GM18870 (cell line): ENCODE results near the gene BEND7.
"Not testable (repeated sequence)": the region's sequence is repeated elsewhere in the genome, so short reads cannot be mapped to it uniquely, and the experiment has no call there.

Experiments
- ATAC-seq: cut with Tn5 transposase; IDR thresholded peaks from one replicate; pipeline ENCODE4 v1.9.1; 2021; ENCODE audit warnings: moderate library complexity; ENCODE audit not compliant: unreplicated experiment

Gene BEND7

GRCh38 chr10:13483951-13484350 is 44.9 kb downstream of the BEND7 start:
- ATAC-seq: no peak

- ATAC-seq: no peak
These were observed 45.7 kb downstream of the BEND7 start for GRCh38 chr10:13483073-13483472.

- ATAC-seq: no peak
These were observed 47.1 kb downstream of the BEND7 start for GRCh38 chr10:13481690-13482089.

DNA sequence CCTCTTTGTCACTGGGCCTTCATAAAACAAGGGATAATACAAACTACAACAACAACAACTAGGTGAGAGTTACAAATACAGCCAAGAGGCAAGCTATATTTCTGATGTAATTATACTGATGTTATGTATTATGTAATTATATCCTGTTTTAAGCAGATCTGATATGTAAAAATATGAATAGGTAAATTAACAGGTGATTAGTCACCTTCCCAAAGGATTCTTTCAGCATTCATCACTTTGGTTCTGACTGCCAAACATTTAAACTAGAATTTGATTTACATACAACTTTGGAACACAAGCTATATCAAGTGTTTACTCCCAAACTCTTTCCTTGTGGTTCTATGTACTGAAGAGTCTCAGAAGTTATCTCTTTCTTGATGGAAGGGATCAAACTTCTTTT is 53.7 kb downstream of the BEND7 start:
- no peak for ATAC-seq

DNA sequence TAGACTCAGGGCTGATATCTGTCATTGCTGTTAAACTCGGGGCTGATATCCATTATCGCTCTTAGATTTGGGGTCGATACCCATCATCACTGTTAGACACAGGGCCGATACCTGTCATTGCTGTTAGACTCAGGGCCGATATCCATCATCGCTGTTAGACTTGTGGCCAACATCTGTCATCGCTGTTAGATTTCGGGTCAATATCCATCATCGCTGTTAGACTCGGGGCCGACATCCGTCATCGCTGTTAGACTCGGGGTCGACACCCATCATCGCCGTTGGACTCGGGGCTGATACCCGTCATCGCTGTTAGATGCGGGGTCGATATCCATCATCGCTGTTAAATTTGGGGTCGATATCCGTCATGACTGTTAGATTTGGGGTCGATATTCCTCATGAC is 54.8 kb downstream of the BEND7 start:
- ATAC-seq: no peak

GRCh38 chr10:13472359-13472758 is 56.5 kb downstream of the BEND7 start:
- ATAC-seq: no peak

DNA sequence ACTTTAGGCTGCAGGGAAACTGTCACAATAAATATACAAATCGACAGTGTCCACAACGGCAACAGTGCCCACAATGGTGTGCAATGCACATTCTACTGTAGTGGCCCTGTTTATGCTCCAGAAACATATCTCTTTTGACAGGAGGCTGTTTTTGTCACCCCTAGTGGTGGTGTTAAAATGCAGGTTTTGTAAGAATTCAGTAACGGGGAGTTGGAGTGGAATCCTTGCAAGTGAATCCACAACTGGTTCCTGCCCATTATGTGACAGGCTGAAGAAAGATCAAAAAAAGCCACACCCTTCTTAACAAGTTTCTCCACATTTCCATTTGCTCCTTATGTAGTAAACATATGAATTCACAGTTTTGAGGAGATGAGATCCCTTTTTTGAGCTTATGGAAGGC is 58.5 kb downstream of the BEND7 start:
- ATAC-seq: no peak

- no peak for ATAC-seq
These were observed 66.3 kb downstream of the BEND7 start for GRCh38 chr10:13462551-13462950.

DNA sequence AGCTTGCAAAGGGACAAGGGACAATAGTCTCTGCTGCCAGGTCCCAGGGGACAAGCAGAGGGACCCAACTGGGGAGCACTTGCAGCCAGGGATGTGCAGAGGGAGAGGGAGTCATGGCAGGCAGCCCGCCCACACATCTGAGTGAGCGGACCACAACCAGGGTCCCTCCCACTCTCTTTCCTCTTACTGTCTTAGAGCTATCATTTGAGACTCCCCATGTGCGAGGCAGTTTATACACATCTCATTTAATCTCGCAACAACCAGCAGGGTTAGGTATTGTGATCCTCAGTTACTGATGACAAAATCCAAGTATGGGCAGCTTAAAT is 70.2 kb downstream of the BEND7 start:
- ATAC-seq: no peak

- ATAC-seq: no peak
These were observed 70.7 kb downstream of the BEND7 start for GRCh38 chr10:13457958-13458686.

- ATAC-seq: no peak
These were observed 74.9 kb downstream of the BEND7 start for GRCh38 chr10:13453896-13454295.

- no peak for ATAC-seq
These were observed 78.7 kb downstream of the BEND7 start for GRCh38 chr10:13450069-13450468.

GRCh38 chr10:13449296-13449695 is 79.5 kb downstream of the BEND7 start:
- no peak for ATAC-seq

DNA sequence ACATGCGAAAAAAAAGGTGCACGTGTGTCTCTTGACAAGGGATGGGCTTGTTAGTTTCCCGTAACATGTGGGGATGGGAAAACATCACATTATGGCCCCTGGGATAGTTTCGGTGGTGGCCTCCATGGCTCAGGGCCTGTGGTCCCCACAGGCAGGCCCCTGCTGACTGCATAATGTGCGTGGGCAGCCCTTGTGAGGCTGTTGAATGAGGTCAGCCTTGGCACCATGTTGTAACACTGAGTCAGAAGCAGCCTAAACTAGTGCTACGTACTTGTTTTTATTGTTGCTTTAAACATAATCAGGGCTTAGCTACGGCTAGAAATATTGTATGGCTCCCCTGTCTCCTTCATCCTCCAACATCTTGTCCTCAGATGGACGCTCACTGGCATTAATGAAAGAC is 80.6 kb downstream of the BEND7 start:
- no peak for ATAC-seq

- ATAC-seq: no peak
These were observed 83.0 kb downstream of the BEND7 start for GRCh38 chr10:13445656-13446400.

DNA sequence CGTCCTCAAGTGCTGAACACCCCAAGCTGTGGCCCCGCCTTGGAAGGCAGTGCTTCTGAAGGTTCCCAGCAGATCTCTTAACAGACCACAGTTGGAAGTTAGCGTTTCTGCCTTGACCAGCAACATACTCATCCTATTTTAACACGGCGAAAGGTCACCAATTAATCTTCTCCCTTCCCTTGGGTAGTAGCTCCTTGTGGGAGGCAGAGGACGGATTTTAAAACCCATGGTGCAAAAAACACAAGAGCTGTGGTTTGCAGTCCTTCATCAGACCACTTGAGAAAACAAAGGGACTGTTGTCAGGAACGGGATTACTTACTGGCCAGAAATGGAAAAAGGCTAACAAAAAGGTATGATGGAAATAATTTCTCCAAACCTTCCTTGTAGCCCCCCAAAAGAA is 87.3 kb downstream of the BEND7 start:
- ATAC-seq: no peak

GRCh38 chr10:13440185-13441061 is 88.4 kb downstream of the BEND7 start:
- no peak for ATAC-seq

DNA sequence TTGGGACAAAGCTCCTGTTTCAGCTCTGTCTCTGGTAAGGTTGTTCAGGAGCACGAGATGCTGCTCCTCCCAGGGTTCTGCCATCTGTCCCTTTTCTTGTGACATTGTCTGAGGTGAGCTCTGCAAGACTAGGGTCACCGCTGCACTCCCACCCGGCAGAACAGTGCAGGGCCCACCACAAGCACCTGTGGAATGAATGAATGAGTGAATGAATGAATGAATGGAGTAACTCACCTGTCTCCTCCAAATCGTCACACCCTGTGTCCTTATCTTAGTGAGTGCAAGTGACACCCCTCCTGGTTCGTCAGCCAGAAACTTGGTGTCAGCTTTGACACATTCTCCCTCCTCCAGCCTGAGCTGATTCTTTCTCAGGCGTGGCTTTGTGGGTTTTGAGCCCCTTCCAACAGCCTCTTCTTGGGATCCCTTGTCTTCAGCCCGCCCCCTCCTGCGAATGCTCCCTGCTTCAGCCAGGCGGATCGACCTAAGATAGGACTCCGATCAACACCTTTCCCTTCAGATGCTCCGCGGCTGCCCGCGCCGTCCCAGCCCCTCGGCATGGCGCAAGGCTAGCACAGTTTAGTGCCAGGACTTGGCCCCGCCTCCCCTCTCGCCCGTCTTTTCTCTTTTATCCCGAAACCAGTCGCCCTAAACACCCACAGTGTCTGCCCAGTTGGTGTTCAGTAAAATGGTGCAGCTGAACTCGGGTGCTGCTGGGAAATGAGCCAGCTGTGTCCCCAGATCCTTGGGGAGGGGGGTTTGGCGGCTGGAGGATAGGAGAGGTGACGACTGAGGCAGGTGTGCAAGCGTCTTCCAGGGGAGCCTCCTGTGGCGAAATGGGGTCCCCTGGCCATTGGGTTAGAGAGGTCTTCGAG is 89.3 kb downstream of the BEND7 start:
- no peak for ATAC-seq

GRCh38 chr10:13437026-13437555 is 91.7 kb downstream of the BEND7 start:
- ATAC-seq: no peak

DNA sequence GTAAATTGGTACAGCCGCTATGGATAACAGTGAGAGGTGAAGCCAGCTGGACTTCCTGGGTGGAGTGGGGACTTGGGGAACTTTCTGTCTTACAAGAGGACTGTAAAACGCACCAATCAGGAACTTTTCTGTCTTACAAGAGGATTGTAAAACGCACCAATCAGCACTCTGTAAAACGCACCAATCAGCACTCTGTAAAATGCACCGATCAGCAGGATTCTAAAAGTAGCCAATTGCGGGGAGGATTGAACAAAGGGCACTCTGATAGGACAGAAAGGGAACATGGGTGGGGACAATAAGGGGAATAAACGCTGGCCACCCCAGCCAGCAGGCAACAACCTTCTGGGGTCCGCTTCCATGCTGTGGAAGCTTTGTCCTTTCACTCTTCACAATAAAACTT is 100.9 kb downstream of the BEND7 start:
- ATAC-seq: not testable (repeated sequence)

DNA sequence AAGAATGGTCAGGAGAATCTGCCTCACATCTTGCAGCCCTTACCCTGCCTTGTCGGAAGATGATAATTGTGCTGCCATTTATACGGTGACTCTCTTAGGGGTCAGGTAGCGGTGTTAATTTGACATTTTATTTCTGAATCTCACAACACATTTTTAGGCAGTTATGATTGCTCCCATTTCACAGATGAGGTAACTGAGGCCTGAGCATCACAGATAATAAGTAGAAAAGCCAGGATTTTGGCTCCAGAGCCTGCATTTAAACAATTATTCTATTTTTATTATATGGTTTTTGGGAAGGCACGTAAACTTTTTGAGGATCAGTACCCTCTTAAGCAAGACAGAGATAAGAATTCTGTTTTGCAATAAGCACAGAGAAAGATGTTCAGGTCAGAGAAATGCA is 103.4 kb downstream of the BEND7 start:
- no peak for ATAC-seq
